ENCODE results near the gene GJE1. TPM values are rescaled to one million over a fixed set of nuclear protein-coding genes. Genes with fewer than 3 reads are reported as not detected.
"Not testable (repeated sequence)": the region's sequence is repeated elsewhere in the genome, so short reads cannot be mapped to it uniquely, and the experiment has no call there.

GJE1 gene, protein sequence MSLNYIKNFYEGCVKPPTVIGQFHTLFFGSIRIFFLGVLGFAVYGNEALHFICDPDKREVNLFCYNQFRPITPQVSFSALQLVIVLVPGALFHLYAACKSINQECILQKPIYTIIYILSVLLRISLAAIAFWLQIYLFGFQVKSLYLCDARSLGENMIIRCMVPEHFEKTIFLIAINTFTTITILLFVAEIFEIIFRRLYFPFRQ
- not detected for polyA plus RNA-seq (ENCODE audit: insufficient read length in 10 of 10)
- long read RNA-seq, donor 1: 0 reads
- long read RNA-seq, donor 2: 0 reads
- long read RNA-seq, donor 3: 0 reads
- long read RNA-seq, donor 4: 0 reads
- long read RNA-seq, donor 5: 0 reads
- long read RNA-seq, donor 6: 0 reads
- long read RNA-seq, donor 7: 0 reads
- long read RNA-seq, donor 8: 0 reads
- long read RNA-seq, donor 9: 0 reads

DNA sequence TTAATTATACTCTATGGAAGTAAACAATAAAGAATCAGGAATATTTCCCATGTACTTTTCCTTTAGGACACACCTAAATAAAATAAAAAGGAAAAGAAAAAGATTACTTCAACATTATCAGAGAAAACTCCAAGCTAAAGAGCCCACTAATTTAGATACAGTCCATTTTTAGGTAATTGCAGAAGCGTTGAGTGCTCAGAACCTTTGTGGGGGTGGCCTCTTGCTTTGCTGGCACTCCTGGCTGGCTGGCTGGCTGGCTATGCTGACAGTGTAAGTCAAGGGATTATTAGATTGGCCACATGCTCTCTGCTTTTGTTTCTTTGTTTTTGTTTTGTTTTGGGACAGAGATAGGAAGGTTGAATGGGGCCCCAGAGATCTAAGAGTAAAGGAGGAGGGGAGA is at the start of gene GJE1:
TSS of gene GJE1 (plus strand) at position 301 of the 400 bp plus-strand sequence. CDS start 234 bp downstream, outside the sequence.
- no peak for DNase-seq

DNA sequence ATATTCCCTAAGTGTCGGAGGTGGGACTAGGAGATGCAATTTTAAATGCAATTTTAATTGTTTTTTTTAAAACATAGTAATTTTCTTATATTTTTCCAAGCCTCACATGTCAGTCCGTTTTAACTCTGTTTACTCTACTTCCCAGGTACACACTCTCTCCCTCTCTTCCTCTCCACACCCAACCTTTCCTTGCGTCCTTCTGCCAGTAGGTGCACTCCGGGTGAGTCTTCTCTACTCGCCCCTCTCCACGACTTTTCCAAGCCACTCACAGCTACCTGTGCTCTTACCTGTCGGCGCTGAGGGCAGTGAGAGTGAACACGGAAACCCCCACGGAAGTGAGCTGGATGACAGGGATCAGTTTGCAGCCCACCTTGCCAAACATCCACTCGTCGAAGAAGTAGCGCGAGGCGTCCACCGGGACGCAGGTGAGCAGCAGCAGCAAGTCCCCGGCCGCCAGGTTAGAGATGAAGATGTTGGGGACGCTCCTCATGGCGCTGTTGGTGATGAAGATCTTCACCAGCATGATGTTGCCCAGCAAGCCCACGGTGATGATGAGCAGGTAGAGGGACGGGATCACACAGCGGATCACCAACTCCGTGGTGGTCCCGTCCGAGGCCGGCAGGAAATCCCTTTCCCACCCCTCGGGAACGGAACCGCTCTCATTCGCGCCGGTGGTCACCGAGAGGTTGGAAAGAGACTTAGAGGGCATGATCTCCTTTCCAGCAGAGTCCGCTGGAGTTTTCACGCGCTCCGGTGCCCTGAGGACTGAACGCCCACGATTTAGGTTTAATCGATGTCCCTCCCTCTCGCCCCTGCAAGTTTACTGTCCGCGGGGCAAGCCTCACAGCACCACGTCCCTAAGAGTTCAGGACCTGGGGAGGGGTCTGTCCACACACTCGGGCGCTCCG is 44.5 kb upstream of the GJE1 start:
- no peak for DNase-seq

DNA sequence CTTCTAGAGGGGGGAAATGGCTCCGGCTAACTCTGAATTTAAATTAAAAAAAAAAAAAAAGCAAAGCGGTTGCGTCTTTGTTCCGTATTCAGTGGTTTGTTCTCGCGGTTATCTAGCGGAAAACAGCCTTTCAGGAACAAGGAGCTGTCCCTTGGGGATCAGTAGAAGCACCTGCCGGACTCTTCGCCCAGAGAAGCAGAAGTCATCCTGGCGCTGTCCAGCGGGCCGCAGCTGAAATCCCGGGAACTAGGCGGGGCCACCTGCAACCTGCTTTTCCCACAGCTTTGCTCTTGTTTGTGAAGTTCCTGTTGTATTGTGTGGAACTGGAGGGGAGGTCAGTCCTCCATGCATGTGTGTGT is 43.9 kb upstream of the GJE1 start:
- DNase-seq: peak; percentile 17 to 49 (median 17)

DNA sequence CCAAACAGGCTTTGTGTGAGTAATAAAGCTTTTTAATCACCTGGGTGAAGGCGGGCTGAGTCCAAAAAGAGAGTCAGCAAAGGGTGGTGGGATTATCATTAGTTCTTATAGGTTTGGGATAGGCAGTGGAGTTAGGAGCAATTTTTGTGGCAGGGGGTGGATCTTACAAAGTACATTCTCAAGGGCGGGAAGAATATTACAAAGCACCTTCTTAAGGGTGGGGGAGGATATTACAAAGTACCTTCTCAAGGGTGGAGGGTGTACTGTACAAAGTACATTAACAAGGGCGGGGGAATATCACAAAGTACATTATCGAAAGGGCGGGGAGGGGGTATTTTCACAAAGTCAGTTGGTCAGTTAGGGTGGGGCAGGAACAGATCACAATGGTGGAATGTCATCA is 27.9 kb upstream of the GJE1 start:
- DNase-seq: not testable (repeated sequence)

DNA sequence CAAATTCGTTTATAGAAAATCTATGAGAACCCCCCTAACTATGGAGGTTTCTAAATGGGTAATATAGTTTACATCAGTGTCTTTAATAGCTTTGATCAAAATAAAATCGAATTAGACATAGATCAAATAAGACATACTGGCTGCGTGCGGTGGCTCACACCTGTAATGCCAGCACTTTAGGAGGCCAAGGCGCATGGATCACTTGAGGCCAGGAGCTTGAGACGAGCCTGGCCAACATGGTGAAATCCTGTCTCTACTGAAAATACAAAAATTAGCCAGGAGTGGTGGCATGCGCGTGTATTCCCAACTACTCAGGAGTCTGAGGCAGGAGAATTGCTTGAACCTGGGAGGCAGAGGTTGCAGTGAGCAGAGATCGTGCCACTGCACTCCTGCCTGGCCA is 21.9 kb upstream of the GJE1 start:
- not testable (repeated sequence) for DNase-seq

DNA sequence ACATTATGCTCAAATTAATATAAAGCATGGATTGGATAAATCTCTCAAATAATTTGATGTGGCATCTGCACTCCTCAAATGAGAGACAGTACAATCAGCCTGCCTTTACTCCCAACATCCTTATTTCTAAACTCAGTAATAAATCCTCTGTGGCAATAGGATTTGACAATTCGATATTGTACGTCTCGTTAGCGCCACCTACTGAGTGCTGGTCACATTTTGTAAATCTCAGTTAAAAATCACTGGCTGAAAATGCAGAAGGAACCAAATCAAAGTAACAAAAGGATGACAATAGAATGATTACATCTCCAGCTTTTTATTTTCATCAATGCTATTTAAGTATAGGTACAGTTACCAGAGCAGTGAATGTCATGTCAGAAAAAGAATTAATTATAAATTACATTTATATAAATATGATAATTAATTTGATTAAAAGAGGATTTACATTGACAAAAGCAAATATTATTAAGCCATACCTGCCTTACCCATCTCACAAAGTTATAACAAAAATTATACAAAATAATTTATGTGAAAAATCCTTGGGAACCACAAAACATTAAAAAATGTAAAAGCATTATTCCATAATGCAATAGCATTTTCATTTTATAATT is 20.2 kb upstream of the GJE1 start:
- DNase-seq: peak; percentile 59 to 78 (median 72)

DNA sequence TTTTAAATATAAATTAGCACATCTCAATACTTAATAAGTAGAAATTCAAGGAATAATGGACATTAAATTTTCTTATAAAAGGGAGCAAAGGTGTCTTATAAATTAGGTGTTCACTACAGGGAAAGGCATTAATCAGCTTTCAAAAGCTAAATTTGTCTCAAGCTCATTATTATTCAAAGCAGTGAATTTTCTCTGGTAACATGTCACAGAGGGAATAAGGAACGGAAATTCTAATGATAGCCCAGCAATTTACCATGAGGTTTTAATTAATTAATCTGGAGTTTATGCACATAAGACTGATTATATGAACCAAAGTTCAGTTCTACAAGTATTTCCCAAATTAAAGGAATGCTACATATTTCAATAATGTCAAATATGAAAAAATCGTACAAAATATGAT is 15.4 kb upstream of the GJE1 start:
- DNase-seq: no peak

DNA sequence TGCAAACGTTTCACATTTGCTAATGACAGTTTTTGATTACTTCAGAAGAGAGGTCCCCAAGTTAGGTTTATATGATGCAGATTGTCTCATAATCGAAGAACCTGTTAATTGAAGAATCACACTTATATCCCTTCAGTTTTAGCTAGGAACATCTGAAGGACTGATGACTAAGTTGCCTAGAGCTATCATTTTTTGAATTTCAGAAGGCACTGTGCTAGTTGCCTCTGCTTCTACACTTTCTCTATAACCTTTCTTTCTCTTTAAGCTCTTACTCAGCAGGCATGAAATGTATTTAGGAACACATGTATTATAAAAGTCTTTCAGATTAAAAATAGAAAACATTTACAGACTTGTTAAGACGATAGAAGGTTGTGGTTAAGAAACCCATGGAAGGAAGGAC is 14.4 kb upstream of the GJE1 start:
- no peak for DNase-seq

DNA sequence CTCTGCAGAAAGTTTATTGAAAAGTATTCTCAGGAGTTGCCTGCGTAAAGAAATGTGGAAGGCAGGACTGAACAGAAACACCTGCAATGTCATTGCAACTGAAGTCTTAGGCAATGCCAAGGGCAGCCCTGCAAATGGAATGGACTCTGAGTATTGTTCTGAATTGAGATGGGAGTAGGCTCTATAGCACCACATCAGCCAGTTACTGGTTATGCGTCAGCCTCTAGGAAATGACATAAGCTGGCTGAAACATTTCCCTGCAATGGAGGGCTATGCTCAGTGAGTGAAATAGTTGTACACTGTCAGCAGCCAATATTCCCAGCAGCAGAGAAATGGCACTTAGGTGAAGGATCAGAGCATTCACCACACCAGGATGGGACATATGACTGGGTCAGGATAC is 13.8 kb upstream of the GJE1 start:
- DNase-seq: no peak

DNA sequence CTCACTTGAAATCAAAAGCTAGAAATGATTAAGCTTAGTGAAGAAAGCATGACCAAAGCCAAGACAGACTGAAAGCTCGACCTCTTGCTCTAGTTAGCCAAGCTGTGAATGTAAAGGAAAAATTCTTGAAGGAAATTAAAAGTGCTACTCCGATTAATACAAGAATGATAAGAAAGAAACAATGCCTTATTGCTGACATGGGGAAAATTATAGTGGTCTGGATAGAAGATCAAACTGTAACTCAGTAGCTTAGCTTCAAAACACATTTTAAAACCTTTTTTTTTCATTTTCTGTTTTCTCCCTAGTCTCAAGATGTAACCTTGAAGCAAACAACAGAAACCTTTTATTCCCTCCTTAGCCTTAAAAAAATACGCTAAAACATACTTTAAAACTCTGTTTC is 11.4 kb upstream of the GJE1 start:
- no peak for DNase-seq

DNA sequence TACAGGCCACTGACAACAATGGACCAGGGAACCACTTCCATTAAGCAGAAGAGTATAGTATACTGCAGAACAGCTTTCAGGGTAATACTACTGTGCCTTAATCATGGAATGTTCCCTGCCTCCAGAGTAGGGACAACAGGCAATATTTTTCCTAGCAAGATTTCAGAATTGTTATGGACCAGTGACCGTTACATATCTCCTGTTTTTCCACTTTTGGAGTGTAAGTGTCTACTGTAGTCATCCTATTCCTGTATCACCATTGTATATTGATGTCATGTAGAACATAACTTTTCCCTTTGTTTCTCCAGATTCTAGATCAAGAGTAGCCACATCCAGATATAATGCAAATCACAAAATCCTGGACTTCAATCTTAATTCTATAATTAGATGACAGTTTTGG is 1.9 kb upstream of the GJE1 start:
- DNase-seq: no peak

DNA sequence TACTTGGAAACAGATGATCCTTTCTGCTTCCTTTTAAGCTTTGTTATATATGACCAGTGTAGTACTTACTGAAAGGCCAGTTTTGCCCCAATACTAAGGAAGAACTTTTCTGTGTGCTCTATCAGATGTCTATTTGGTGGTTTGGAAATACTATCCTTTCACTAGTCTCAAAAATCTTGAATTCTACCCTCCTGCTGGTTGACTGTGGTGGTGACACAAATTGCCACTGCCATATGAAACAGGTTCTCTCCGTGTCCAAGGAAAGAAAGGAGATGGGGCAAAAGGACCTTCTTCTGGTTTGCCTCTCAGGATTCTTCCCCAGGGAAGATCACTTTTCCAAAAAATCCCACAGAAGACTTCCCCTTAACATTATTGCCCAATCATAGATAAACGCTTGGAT is 6.2 kb downstream of the GJE1 start:
- no peak for DNase-seq

DNA sequence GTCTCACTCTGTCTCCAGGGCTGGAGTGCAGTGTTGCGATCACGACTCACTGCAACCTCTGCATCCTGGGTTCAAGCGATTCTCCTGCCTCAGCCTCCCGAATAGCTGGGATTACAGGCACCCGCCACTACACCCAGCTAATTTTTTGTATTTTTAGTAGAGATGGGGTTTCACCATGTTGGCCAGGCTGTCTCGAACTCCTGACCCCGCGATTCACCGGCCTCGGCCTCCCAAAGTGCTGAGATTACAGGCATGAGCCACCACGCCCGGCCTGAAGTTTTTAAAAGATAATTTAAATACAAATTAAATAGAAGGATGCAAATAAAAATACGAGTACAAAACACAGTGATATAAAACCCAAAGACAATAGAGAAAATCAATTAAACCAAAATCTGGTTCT is 8.8 kb downstream of the GJE1 start:
- DNase-seq: not testable (repeated sequence)

DNA sequence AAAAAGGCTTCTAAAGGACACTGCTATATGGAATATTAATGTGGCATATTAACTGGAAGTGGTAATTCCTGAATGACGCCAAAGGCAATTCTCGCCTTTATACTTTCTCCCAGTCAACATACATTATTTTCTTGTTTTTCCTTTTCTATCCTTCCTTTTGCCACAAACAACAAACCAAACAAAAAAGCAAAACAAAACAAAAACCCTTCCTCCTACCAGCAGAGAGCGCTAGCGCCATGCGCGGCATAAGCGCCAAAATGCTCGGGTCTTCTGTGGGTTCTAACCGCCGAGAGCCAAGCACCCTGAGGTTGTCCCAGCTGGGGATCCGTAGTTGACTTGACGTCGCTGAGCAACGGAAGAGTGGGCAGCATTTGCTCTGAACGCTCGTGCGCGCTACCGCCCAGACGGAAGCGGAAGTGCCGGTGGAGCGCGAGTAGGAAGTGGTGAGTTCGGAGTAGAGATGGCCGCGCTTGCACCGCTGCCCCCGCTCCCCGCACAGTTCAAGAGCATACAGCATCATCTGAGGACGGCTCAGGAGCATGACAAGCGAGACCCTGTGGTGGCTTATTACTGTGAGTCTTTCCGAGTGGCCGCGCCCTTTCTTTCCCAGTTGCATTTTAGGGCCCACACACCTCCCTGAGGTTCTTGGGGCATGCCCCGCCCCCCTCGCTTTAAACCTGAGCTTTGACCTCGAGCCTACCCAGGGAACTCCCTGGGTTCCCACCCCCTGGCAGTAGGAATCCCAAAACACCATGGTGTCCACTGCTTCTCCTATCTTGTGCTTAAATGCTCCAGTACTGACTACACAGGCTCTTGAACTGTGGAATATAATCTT is 14.3 kb downstream of the GJE1 start, which contains the start of the genes NMBR and VTA1:
TSS of gene NMBR (minus strand) at position 295 of the 835 bp plus-strand sequence. CDS start 58,464 bp downstream, outside the sequence.
TSS of gene VTA1 (plus strand) at position 436 of the 835 bp plus-strand sequence. CDS start at position 461, 25 bp downstream.
- DNase-seq: peak; percentile 99

DNA sequence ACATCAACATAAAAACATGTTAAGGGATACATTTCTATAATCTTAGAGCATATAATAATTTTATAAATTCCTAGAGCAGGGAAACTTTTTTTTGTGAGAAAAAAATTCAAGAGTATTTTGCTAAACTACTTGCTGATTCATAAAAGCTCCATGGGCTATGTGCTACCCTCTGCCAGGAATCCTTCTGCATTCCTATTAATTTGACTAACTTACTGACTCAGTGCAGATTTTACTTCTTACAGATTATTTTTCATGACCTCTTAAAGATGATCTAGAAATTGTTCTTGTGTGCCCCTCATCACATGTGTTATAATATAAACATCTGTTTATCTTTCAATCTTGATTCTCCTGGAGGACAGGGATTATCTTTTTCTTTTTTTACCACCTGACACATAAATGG is 20.0 kb downstream of the GJE1 start:
- peak in 1 of 3 donors; percentile 45 for DNase-seq

DNA sequence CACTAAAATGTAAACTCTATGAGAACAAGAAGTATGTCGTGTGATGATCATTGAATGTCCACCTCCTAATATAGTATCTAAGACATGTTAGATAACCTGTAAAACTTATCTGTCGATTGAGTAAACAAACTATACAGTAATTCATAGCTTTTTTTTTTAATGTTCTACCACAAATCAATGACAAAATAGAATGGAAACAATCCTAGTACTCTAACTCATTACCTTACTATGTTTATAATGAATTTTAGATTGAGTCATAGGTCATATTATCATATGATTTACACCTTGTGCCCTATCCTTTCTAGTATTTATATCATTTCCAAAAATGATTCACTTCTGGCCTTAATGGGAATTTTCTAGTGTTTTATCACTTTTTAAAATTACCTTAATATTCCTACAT is 20.5 kb downstream of the GJE1 start:
- DNase-seq: no peak

DNA sequence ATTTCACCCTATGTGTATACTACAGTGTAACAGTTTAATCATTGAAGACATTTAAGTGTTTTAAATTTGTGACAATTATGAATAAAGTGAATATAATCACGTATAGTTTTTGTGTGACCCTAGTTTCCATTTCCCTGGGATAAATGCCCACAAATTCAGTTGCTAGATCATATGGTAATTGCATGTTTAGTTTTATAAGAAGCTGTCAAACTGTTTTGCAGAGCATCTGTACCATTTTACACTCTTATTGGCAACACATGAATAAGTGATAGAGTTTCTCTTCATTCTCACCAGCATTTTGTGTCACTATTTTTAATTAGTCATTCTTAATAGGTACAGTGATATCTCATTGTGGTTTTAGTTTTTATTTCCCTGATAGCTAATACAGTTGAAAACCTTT is 21.6 kb downstream of the GJE1 start:
- DNase-seq: no peak

DNA sequence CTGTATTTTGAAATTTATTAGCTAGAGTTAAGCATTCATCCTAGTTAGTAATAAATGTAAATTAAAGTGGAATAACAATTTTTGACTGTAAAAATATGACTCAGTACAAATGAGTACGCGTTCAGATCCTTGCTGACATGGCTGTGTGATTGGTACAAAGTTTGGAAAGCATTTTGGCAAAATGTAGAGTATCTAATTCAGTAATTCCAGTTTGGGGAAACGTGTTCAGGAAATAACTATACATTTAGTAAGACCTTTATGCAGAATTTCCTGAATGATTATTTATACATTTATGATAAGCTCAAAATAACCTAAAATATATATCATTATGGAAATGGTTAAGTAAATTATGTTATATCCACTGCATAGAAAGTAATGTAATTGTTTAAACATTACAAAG is 22.4 kb downstream of the GJE1 start:
- no peak for DNase-seq

DNA sequence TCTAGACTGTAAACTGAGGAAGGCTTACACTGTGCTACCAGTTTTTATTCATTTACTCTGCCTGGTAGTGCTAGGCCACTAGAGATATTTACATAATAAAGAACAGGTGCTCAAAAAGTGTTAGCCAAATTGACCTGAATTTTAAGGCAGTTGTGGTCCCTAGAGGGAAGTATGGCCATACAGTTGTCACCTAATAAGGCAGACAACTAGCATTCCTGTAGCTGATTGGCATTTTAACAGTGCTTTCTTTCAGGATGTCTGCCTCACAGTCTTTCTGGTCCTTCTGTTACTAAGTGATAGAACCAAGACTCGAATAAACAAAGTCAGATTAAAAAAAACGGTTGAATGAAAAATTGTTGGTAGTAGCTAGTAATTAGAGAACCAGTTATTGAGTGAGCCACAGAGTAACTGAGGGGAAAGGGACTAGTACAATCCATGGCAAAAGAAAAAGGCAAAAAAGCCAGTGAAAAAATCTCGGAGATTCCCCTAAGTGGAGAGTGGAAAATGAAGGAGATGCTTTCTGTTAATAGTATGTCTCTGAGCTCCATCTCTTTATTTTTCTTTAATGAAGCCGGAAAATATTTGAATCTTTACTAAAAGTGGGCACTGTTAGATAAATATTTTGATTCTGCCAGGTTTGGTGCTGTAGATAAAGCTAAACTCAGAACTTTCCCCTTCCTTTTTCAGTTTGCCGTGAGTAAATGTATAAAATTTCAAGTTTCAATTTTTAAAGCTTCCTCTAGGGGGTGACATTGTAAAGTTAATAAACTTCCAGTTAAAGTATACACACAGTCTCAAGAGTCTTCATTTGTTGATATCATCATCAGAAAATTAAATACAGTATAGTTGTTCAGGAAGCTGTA is 23.4 kb downstream of the GJE1 start:
- peak; percentile 22 to 56 (median 39) for DNase-seq

DNA sequence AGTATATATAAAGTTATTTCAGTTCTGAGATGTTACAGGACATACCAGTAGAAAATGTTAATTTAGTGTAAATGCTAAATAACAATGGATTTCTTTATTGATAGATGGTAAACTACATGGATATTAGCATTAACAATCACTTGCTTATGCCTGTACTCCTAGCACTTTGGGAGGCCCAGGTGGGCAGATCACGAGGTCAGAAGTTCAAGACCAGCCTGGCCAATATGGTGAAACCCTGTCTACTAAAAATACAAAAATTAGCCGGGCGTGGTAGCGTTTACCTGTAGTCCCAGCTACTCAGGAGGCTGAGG is 24.0 kb downstream of the GJE1 start:
- DNase-seq: not testable (repeated sequence)

All from muscle of back (tissue), 13 donors.